GM13976 (cell line): ENCODE data around the gene ILK.

ENCODE experiments used
- DNase-seq: peaks from one replicate; pipeline ENCODE4 v3.0.0; 2012; ENCODE audit warnings: low spot score
- in situ Hi-C: fragments of 300-500 bp; cut with MboI; formaldehyde crosslinking; loops from one replicate; pipeline ENCODE4 v1.12.0; 2022; ENCODE audit warnings: low sequenced_read_pairs, mixed read lengths, inconsistent platforms; ENCODE audit not compliant: unreplicated experiment
- TF ChIP-seq, protein P1 (sequence below): IDR thresholded peaks from 2 replicates; pipeline ENCODE4 v1.5.1; 2012; ENCODE audit warnings: borderline replicate concordance, mild to moderate bottlenecking; ENCODE audit not compliant: insufficient read depth; ENCODE audit errors: extremely low read depth, missing control alignments, control extremely low read depth

Gene ILK

DNA sequence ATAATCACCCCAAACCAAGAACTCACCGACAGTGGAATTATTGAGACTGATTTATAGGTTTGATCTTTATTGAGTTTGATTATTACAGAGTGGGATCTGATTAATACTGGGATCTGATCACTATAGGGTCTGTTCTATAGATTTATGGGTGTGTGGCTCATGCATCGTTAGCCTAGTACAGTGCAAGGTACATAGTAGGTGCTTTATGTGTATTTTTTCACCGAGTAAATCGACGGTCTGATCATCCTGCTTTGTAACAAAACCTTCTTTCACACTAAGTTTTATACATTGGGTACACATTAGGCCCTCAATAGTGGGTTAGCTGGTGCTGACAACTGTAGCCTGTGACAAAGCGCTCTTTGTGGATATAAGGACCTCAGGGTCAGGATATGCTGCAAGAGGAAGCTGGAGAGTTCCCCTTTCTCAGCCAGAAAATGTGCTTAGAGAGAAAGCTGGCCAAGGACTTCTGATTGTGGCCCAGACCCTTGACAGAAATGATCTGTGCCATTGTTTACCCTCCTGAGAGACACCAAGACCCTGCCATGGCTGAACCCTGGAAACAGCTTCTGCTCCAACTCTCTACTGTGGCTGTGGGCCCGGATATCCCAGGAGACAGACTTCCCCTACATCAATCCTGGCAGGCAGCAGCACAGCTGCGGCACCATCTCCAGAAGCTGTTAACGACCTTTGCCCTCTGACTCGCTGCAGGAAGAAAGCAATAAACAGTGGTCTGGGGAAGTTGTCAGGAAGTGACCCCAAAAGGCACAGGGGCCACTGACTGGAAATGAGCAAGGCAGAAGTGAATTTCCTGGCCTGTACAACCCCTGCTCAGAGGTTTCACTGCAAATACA lies 31.7 kb downstream of the ILK start:
- in situ Hi-C loops: no loop called here

DNA sequence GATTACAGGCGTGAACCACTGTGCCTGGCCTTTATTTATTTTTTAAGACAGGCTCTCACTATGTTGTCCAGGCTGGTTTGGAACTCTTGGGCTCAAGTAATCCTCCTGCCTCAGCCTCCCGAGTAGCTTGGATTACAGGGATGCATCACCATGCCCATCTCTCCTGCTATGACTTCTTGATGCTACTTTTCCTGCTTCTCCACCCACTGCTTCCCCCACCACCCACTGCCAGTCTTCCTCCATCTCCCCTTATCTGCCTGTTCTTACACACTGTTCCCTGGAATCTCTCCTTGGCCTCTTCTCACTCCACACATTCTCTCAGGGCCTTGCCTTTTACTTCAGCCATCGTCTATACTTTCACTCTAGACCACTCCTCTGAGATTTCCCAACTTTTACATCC lies 32.9 kb downstream of the ILK start:
- no peak for DNase-seq
- in situ Hi-C loops: no loop called here
- TF ChIP-seq, protein P1, sequence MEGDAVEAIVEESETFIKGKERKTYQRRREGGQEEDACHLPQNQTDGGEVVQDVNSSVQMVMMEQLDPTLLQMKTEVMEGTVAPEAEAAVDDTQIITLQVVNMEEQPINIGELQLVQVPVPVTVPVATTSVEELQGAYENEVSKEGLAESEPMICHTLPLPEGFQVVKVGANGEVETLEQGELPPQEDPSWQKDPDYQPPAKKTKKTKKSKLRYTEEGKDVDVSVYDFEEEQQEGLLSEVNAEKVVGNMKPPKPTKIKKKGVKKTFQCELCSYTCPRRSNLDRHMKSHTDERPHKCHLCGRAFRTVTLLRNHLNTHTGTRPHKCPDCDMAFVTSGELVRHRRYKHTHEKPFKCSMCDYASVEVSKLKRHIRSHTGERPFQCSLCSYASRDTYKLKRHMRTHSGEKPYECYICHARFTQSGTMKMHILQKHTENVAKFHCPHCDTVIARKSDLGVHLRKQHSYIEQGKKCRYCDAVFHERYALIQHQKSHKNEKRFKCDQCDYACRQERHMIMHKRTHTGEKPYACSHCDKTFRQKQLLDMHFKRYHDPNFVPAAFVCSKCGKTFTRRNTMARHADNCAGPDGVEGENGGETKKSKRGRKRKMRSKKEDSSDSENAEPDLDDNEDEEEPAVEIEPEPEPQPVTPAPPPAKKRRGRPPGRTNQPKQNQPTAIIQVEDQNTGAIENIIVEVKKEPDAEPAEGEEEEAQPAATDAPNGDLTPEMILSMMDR: no peak

More for the DNA sequence above, 31.7 kb downstream of the ILK start:
- DNase-seq: no peak
- TF ChIP-seq, protein P1: no peak

DNA sequence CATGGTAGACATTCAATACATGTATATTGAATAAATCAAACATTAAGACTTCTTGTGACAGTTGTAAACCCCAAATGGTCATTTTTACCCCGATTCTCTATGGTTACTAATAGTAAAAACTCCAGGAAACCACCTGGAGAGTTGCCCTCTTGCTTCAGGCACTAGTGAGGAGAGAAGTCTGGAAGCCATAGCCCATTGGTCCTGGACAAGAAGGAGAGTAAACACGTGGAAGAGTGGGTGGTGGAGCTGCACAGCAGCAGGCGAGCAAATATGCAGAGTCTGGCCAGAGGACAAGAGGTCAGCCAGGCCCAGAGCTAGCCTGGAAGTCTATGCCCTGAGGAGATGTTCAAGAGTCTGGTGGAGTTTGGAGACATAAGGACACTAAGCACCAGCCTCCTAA lies 34.3 kb downstream of the ILK start:
- TF ChIP-seq, protein P1: no peak
- no peak for DNase-seq
- in situ Hi-C loops: no loop called here

DNA sequence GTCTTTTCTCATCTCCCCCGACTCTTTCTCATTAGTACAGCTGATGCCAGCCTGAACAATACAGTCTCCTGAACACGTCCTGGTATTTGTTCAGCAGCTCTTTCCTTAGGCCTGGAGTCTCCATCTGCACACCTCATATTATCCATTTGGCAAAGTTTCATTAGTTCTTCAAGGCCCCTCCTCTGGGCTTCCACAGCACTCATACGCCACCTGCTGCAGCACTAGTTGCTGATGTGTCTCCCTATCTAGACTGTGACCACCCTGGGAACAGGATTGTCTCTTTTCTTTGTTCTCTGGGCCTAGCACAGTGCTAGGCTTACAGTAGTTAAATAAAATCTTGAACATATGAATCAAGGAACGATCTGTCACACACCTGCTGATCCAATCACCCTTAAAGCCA lies 34.9 kb downstream of the ILK start:
- TF ChIP-seq, protein P1: no peak
- no peak for DNase-seq
- in situ Hi-C loops: no loop called here

DNA sequence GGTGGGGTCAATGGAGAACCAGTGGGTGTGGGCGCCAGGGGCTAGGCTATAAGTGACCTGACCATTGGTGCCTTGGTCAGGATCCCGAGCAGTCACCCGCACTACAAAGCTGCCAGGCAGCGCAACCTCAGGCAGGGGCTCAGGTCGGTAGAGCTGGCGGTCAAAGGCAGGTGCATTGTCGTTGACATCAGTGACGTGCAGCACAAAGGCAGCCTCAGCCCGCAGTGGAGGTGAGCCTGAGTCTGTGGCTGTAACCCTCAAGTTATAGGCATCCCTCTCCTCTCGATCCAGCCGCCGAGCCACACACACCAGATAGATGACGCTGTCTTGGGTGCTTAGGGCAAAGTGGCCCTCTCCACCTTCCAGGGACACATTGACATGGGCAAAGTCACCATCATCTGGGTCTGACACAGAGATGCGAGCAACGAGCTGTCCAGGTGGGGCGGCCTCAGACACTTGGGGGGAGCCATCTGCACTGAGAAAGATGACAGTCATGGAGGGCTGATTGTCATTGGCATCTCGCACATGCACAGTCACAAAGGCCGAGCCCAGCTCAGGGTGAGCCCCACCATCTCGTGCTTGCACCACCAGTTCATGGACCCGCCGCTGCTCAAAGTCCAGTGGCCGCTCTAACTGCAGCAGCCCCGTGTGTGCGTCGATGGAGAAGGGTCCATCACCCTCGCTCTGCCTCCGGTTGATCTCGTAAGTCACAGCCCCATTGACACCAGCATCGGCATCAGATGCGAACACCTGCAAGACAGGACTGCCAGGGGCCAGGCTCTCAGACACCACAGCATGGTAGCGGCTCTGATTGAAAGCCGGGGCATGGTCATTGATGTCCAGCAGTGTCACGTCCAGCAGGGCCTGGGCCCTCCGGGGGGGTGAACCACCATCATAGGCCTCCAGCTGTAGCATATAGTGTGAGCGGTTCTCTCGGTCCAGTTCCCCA lies 36.7 kb downstream of the ILK start:
- TF ChIP-seq, protein P1: no peak
- in situ Hi-C loops: no loop called here
- no peak for DNase-seq

DNA sequence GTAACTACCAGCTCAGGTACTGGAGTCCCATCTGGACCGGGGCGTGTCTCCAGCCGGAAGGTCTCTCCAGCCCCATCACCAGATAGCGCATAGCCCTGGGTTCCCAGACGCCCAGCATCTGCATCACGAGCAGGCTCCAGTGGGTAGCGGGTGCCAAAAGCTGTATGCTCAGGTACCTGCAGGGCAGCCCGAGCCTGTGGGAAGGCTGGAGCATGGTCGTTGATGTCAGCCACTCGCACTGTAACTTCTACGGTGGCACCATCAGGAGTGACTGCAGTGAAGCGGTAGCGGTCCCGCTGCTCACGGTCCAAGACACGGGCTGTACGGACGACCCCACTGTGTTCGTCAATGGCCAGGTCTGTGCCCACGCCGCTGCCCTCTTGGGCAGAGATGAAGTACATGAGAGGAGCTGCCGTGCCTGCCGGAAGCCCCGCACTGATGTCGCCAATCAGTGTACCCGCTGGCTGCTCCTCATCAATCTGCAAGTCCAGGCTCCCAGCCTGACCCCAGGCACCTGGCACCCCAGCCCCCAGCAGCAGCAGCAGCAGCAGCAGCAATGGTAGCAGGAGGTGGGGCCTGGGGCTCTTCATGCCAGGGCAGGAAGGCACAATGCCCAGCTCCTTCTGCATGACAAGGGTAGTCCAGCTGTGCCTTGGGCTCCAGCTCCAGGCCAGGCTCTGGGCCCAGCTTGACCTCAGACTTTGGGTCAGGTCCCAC lies 37.6 kb downstream of the ILK start:
- no peak for DNase-seq
- in situ Hi-C loops: no loop called here
- TF ChIP-seq, protein P1: no peak
